ENCODE data around the gene PTPN12. TPM values are rescaled to one million over a fixed set of nuclear protein-coding genes. Genes with fewer than 3 reads are reported as not detected.

The PTPN12 gene
- total and polyA plus RNA-seq, 2 donors (not counting 1 experiment from before 2014, with no cell fraction given), result 18.0 to 78.8 TPM

DNA sequence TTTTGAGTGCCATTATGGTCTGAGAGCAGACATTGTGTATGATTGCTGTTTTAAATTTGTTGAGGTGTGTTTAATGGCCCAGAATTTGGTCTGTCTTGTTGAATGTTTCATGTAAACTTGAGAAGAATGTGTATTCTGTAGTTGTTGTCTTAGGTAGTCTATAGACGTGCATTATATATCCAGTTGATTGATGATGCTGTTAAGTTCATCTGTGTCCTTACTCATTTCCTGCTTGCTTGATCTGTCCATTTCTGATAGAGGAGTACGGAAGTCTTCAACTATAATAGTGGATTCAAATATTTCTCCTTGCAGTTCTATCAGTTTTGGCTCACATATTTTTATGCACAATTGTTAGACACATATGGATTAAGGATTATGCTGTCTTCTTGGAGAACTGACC is 16.0 kb downstream of the PTPN12 start:
- H3K27ac Mint-ChIP-seq, result no peak overlapping the region
- WGBS (ENCODE audit: insufficient coverage), result 100% methylated on average over 1 of the region's 2 CpGs
- POLR2A ChIA-PET, result no interaction called here

More for the DNA sequence above, 16.0 kb downstream of the PTPN12 start:
- intact Hi-C loops (cut with micrococcal nuclease), result loop anchor here (5.0 kb wide), 1 partner anchor 49 kb away; no protein-coding TSS in a partner anchor
- ATAC-seq (ENCODE audit: low read depth) (no peak), DNase-seq (no peak)
- Histone ChIP-seq H3K36me3 (replicated peaks in 1 of 2; ENCODE audit: control extremely low read depth in 1 of 2, control insufficient read depth in 1 of 2, extremely low read depth in 1 of 2, insufficient read depth in 2 of 2, low read length in 1 of 2) (peaks cover 0 to 3% of the 10 kb centered on the region in 2 experiments), H3K4me1 (ENCODE audit: control insufficient read depth in 2 of 2, insufficient read depth in 2 of 2, low read length in 2 of 2) (peaks cover 7 to 10% of the 10 kb centered on the region in 2 donors), H3K4me3 (ENCODE audit: control extremely low read depth in 1 of 5, extremely low read depth in 1 of 5, insufficient read depth in 1 of 5, low read depth in 2 of 5, low read length in 4 of 5) (no peak overlapping the region), H4K20me1 (ENCODE audit: control insufficient read depth, insufficient read depth, low read length, poor library complexity, severe bottlenecking) (no peaks in the 10 kb centered on the region), H3K79me2 (ENCODE audit: control insufficient read depth, insufficient read depth, low read length) (peaks cover 80% of the 10 kb centered on the region), H2AFZ (ENCODE audit: insufficient read depth, low read depth, low read length, poor library complexity, severe bottlenecking) (no peak overlapping the region), H3K27me3 (replicated peaks in 1 of 4; ENCODE audit: control extremely low read depth in 1 of 4, control insufficient read depth in 3 of 4, insufficient read depth in 4 of 4, low read length in 3 of 4) (no peaks in the 10 kb centered on the region), H3K4me2 (replicated peaks; ENCODE audit: low read depth, low read length, poor library complexity, severe bottlenecking) (no peak overlapping the region), H3K9ac (ENCODE audit: low read length) (no peak overlapping the region), H3K27ac (ENCODE audit: low read length in 2 of 2) (no peak overlapping the region), H3K9me3 (ENCODE audit: control extremely low read depth in 1 of 3, control insufficient read depth in 2 of 3, insufficient read depth in 1 of 3, low read length in 2 of 3) (peaks cover 2 to 13% (median 4%) of the 10 kb centered on the region in 3 donors)
- H3K27me3 Mint-ChIP-seq, result no peaks in the 10 kb centered on the region
- TF ChIP-seq EZH2 (IDR thresholded peaks at IDR 0.05; ENCODE audit: borderline replicate concordance, insufficient read depth, low read depth, low read length, poor library complexity, severe bottlenecking), result no peak
- no peak for TF ChIP-seq CTCF (IDR thresholded peaks at IDR 0.05)
- CTCF ChIA-PET, result no interaction called here
- peaks cover 28% of the 10 kb centered on the region for H3K4me1 Mint-ChIP-seq
- peaks cover 2% of the 10 kb centered on the region for H3K9me3 Mint-ChIP-seq (ENCODE audit: insufficient read depth)
- no peak overlapping the region for H3K4me3 Mint-ChIP-seq

Data from B cell (primary cell).